NK-92 treated with Interleukin-12 subunit alpha and Interleukin-12 subunit beta, amount 100 ng/mL, for 24 hours (cell line): ENCODE data around the gene FRK.
"Not testable (repeated sequence)": the region's sequence is repeated elsewhere in the genome, so short reads cannot be mapped to it uniquely, and the experiment has no call there.

Source experiments
- DNase-seq: peaks from one replicate; lab custom pipeline; 2025; lab: John Stamatoyannopoulos, UW

Gene FRK

DNA sequence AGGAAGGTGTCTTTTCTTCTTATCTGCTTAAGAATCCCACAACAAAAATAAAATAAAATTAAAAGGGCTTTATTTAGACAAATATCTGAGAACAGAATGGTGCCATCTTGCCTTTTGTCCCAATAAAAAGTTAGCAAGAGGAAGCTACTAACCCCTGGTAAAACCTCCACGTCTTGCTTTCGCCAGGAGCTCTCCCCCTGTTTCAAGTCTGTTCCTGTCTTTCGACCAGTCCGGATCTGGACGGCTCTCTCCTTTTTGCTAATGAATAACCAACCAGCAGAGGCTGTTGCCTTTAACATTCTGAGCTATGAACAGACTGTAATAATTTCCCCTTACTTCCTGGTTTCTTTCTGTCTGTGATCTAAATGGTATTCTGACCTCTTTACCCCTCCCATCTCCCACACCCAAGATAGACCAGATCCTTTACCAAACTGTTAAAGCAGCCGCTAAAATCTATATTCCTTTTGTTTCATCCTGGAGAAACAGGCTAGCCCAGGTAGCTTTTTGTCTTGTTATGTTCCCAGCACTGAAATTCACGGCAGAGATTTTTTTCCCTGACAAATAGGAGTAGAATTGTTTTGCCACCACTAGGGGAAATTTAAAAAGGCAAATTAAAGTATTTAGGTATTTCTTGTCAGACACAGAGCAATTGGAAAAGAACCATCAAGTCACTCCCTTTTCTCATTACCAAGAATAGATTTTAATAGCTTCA lies at the start of gene FRK:
FRK (minus strand) TSS at position 320 of the 712 bp plus-strand sequence. CDS start 580 bp downstream, outside the sequence.
- DNase-seq, result no peak

- DNase-seq, result no peak
These were observed 48.1 kb upstream of the FRK start for GRCh38 chr6:116108836-116109235.

DNA sequence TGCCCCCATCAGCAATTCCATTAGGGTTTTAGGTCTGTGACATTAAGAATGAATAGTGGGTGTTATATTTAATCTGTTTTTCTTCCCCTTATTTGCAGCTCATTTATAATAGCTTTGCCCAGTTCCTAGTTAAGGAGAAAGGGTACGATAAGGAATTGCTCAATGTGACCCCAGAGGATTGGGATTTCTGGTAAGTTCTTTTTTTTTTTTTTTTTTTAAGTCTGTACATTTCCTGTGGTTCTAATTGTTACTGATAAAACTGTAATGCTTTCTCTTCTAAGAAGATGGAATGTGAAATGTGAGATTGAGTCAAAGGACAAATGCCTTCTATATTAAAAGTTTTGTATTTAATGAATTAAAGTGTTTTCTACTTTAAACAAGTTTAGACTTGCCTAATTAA lies 45.5 kb upstream of the FRK start:
- DNase-seq, result no peak

GRCh38 chr6:116105247-116105646 lies 44.6 kb upstream of the FRK start:
- no peak for DNase-seq

DNA sequence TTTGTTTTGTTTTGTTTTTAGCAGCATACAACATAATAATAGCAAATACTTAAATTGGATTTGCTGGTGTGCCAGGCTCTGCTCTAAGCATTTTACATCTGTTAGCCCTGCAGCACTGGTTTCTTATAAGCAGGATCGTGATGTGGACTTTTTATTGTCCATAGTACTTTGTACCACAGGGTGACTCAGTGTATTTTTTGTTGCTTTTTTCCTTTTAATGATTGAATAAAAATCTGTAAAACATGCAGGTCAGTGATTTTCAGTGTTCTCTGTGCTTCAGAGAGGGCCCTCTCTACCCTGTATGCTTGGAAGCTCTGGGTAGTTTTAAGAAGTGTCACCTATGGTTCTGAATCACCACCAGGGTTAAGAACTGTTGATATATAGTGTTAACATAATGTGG lies 43.9 kb upstream of the FRK start:
- no peak for DNase-seq

GRCh38 chr6:116102873-116103272 lies 42.2 kb upstream of the FRK start:
- no peak for DNase-seq

GRCh38 chr6:116101790-116102189 lies 41.1 kb upstream of the FRK start:
- no peak for DNase-seq

- no peak for DNase-seq
These were observed 40.6 kb upstream of the FRK start for GRCh38 chr6:116101302-116101718.

DNA sequence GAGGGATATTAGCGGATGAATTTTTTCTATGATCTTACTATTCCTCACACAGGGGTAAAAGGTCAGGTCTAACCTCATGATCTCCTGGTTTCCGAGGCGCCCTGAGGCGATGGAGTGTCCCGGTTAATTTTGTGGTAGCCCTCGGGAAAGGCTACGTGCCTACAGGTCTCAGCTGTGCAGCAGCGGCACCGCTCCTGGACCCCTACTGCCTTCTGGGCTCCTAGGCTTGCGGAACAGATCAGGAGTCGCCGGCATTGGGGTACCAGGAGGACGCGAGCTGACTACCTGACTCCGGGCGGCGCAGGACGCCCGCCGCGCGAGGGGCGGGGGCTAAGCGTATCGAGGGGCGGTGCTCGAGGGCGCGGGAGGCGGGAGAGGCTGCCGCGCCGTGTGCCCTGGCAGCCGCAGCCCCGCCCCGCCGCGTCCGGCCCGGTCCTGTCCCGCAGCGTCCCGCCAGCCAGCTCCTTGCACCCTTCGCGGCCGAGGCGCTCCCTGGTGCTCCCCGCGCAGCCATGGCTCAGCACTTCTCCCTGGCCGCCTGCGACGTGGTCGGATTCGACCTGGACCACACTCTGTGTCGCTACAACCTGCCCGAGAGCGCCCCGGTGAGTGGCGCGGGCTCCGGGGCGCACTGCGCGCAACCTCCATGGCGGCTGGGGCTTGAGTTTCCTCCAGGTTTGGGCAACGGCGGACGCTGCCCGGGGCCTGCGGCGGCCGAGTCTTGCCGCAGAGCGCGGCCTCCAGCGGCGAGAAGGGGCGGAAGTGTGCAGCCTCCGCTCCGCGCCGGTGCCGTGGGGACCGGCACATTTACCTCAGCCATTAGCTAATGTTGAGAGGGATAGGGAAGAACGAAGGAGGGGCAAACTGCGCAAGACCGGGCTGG lies 40.0 kb upstream of the FRK start, which contains the start of gene NT5DC1:
NT5DC1 (plus strand) TSS at position 435 of the 883 bp plus-strand sequence; CDS start at position 513, 78 bp downstream.
- DNase-seq, result peak; percentile 78

- no peak for DNase-seq
These were observed 38.3 kb upstream of the FRK start for GRCh38 chr6:116099036-116099435.

DNA sequence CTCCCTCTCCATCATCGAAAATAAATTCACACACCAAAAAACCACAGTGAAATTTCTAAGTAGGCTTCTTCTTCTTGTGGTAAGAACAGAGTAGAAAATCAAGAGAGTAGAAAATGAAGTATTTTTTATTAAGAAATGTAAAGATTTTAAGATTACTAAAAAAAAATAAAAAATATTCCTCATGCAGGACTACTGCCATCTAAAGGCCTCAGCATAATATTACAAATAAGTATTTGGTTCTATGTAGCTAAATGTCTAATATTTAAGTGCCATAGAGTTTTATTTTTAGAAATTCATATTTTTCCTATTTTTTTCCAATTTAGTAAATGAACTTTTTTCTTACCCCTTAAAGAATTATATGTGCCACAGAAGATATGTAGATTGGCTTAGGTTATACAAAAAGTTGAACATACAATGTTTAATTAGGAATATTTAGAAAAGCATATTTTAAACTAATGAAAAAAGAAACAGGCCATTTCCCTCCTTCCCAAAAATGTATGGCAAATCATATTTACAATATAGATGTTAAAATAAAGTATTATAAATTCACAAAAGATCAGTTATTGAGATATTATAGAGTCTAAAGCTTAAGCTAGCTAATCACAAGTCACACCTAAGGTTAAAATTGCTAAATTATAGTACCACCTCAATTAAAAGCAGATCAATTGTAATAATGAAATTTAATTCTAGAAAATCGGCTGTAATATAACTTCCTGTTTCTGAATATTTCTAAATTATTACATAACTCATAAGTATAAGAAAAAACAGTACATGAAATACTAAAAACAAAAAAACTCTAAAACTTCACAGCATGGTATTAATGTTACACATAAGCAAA lies 36.5 kb upstream of the FRK start:
- no peak for DNase-seq

DNA sequence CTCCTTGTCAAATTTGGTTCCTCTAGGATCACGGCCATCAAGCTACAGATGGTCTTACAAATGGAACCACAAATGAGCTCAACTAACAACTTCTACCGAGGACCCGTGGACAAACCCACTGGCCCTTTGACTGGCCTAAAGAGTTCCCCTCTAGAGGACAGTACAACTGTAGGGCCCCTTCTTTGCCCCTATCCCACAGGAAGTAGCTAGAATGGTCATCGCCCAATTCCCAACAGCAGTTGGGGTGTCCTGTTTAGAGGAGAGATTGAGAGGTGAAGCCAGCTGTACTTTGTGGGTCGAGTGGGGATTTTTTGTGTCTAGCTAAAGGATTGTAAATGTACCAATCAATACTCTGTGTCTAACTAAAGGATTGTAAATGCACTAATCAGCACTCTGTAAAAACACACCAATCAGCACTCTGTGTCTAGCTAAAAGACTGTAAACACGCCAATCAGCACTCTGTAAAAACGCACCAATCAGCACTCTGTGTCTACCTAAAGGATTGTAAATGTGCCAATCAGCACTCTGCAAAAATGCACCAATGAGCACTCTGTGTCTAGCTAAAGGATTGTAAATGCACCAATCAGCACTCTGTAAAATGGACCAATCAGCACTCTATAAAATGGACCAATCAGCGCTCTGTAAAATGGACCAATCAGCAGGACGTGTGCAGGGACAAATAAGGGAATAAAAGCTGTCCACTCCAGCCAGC lies 35.5 kb upstream of the FRK start:
- DNase-seq, result not testable (repeated sequence)

GRCh38 chr6:116094041-116094440 lies 33.4 kb upstream of the FRK start:
- no peak for DNase-seq

DNA sequence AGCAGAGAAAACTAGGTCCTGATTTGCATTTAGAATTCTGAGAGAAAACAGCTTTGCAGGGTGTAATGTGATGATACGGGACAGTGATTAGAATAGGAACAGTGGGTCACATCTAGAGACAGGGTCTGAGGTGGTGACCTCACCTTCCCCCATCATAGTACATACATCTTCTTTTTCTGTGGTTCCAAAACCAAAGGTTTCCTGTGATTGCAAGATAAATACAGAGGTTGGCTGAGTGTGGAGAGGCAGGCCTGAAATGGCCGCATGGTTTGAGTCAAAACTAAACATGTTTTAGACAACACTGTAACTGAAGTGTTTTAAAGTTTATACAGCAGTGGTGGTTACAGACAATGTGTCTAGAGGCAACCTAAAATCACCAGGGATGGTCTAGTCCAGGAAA lies 29.6 kb upstream of the FRK start:
- no peak for DNase-seq

- no peak for DNase-seq
These were observed 28.3 kb upstream of the FRK start for GRCh38 chr6:116088946-116089345.

- DNase-seq, result no peak
These were observed 26.8 kb upstream of the FRK start for GRCh38 chr6:116087437-116088027.

GRCh38 chr6:116084284-116084683 lies 23.6 kb upstream of the FRK start:
- DNase-seq, result no peak

GRCh38 chr6:116083052-116083451 lies 22.4 kb upstream of the FRK start:
- no peak for DNase-seq

- no peak for DNase-seq
These were observed 18.3 kb upstream of the FRK start for GRCh38 chr6:116078945-116079344.

- DNase-seq, result no peak
These were observed 17.8 kb upstream of the FRK start for GRCh38 chr6:116078522-116078921.

DNA sequence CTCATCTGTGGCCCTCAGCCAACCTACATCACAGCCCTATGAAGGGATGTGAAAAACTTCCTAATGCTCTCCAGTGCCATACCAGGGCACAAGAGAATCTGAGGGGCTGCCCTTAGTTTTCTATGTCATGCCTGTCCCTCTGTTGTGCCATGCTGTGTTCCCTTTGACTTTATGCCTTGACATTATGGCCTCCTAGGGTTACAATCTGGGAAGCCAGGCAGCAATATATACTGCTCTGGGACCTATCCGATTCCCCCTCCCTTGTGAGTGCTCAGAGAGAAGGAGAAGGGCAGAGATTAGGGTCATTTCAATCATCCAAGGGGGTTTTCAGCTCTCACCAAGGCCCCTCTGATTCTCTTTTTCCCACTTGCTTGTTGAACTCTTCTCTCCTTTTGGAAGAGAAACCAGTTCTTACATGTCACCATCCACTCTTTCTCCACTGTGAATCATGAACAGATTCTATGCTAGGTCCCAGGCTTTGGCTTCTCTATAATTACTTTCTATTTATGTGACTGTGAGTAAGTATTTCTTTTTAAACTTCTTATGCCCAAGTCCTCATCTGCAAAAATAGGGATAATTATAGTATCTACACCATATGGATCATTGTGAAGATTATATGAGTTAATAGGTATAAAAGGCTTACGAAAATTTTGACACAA lies 14.2 kb upstream of the FRK start:
- DNase-seq, result no peak
